AG10803 (cell line): ENCODE measurements around the gene KDM1B.

ENCODE experiments used
- DNase-seq: peaks from one replicate; pipeline ENCODE4 v3.0.0; 2010; ENCODE audit warnings: low read depth
- H3K4me3 ChIP-seq: 2 replicates; pipeline ENCODE4 v1.5.1; 2011; ENCODE audit warnings: mild to moderate bottlenecking, low read length, control low read depth
- CTCF ChIP-seq: conservative IDR thresholded peaks from 2 replicates; pipeline ENCODE4 v1.5.1; 2011; ENCODE audit warnings: mild to moderate bottlenecking, low read length, control low read depth, inconsistent platforms

Gene KDM1B

GRCh38 chr6:18155150-18155863, at the start of gene KDM1B:
KDM1B (plus strand) TSS chr6:18155422; CDS start chr6:18159896, 4,474 bp downstream.
- TF ChIP-seq CTCF: no peak
- peak; percentile 98 for DNase-seq
- peak within 1 kb of the TSS; percentile 95 for H3K4me3 ChIP-seq

- no peak for TF ChIP-seq CTCF
- no peak overlapping the region for H3K4me3 ChIP-seq
- DNase-seq: no peak
Observed at GRCh38 chr6:18107061-18107460, 48.2 kb upstream of the KDM1B start.

- no peak for TF ChIP-seq CTCF
- H3K4me3 ChIP-seq: no peak overlapping the region
- no peak for DNase-seq
Observed at GRCh38 chr6:18110162-18110561, 45.1 kb upstream of the KDM1B start.

- no peak for DNase-seq
- no peak for TF ChIP-seq CTCF
- no peak overlapping the region for H3K4me3 ChIP-seq
Observed at GRCh38 chr6:18115356-18115755, 39.9 kb upstream of the KDM1B start.

- no peak for DNase-seq
- no peak overlapping the region for H3K4me3 ChIP-seq
- no peak for TF ChIP-seq CTCF
Observed at GRCh38 chr6:18117136-18117535, 38.1 kb upstream of the KDM1B start.

GRCh38 chr6:18118330-18118729, 36.9 kb upstream of the KDM1B start:
- TF ChIP-seq CTCF: no peak
- peak; percentile 23 for DNase-seq

GRCh38 chr6:18119236-18119635, 36.0 kb upstream of the KDM1B start:
- no peak for TF ChIP-seq CTCF
- no peak for DNase-seq
- H3K4me3 ChIP-seq: no peak overlapping the region

More at GRCh38 chr6:18118330-18118729, 36.9 kb upstream of the KDM1B start:
- no peak overlapping the region for H3K4me3 ChIP-seq
